NCI-H524 (cell line): ENCODE results near the gene PANK4.
"Not testable (repeated sequence)": the region's sequence is repeated elsewhere in the genome, so short reads cannot be mapped to it uniquely, and the experiment has no call there.

Source experiments
- DNase-seq, 2 experiments: peaks; one replicate each; lab custom pipeline; 2025; lab: John Stamatoyannopoulos, UW

Gene PANK4

GRCh38 chr1:2460996-2461751, 65.2 kb downstream of the PANK4 start:
- DNase-seq = no peak

- DNase-seq = peak in 1 of 2 experiments; percentile 30
Measured at GRCh38 chr1:2460203-2460602, 66.2 kb downstream of the PANK4 start.

GRCh38 chr1:2459757-2460156, 66.6 kb downstream of the PANK4 start:
- peak in 1 of 2 experiments; percentile 21 for DNase-seq

DNA sequence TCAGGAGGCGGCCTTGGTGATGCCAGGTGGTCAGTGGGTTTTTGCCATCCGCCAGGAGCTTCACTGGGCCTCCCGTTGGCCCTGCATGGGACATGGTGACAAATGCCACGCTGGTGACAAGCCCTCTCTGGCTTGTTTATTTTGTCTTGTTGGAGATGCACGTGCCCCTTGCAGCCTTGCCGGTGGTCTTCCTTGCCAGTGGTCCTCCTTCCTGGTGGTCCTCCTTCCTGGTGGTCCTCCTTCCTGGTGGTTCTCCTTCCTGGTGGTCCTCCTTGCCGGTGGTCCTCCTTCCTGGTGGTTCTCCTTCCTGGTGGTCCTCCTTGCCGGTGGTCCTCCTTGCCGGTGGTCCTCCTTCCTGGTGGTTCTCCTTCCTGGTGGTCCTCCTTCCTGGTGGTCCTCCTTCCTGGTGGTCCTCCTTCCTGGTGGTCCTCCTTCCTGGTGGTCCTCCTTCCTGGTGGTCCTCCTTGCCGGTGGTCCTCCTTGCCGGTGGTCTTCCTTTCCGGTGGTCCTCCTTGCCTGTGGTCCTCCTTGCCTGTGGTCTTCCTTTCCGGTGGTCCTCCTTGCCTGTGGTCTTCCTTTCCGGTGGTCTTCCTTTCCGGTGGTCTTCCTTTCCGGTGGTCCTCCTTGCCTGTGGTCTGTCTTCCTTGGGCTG, 67.2 kb downstream of the PANK4 start:
- not testable (repeated sequence) for DNase-seq

- DNase-seq = no peak
Measured at GRCh38 chr1:2458687-2459086, 67.7 kb downstream of the PANK4 start.
